A549 treated with AZD9567 at 1 μM for 4 hours (cell line): Measurements from ENCODE around the gene ATXN3. TPM values are rescaled to one million over a fixed set of nuclear protein-coding genes. Genes with fewer than 3 reads are reported as not detected.

Experiments used
- total RNA-seq: library from RNA; stranded (reverse); fragments of 200-300 nt; extraction: Qiagen RNA extraction; gene quantifications from 5 replicates; pipeline ENCODE4 v1.2.3, GENCODE V29; 2022; ENCODE audit not compliant: insufficient read depth

The ATXN3 gene
- 19.4 to 41.0 TPM (median 25.6 TPM) in 5 replicates for total RNA-seq

GRCh38 chr14:92106143-92106926 lies at the start of gene ATXN3:
TSS of gene ATXN3 (minus strand) at chr14:92106582. CDS start at chr14:92106552, 30 bp downstream.

GRCh38 chr14:92121670-92122350 lies 15.4 kb upstream of the ATXN3 start, which contains the start of the genes CPSF2 and NDUFB1:
TSS of gene CPSF2 (plus strand) at chr14:92121969. CDS start at chr14:92130985, 9,016 bp downstream.
TSS of gene NDUFB1 (minus strand) at chr14:92121706. CDS start at chr14:92117637, 4,069 bp downstream.

GRCh38 chr14:92039719-92040430 lies 66.5 kb downstream of the ATXN3 start, which contains the start of gene TRIP11:
TSS of gene TRIP11 (minus strand) at chr14:92040059. CDS start at chr14:92039685, 374 bp downstream.

Other genes with a start within 250 kb of the ATXN3 start
- 0.60 to 0.85 TPM (median 0.72 TPM) in 5 replicates for gene TC2N, start 239.0 kb downstream of the ATXN3 start, total RNA-seq
- 3.6 to 5.3 TPM (median 4.4 TPM) in 5 replicates for gene FBLN5, start 158.9 kb downstream of the ATXN3 start, total RNA-seq
- 6.1 to 9.7 TPM (median 9.3 TPM) in 5 replicates for gene TRIP11, start 66.5 kb downstream of the ATXN3 start, total RNA-seq
- 341 to 568 TPM (median 350 TPM) in 5 replicates for gene NDUFB1, start 15.1 kb upstream of the ATXN3 start, total RNA-seq
- 32.8 to 49.3 TPM (median 38.0 TPM) in 5 replicates for gene CPSF2, start 15.4 kb upstream of the ATXN3 start, total RNA-seq
- gene SLC24A4, start 216.6 kb upstream of the ATXN3 start, total RNA-seq: 0.13 to 0.44 TPM (median 0.28 TPM) in 5 replicates